Measurements from ENCODE around the gene WIPF2. TPM values are rescaled to one million over a fixed set of nuclear protein-coding genes. Genes with fewer than 3 reads are reported as not detected.
"Not testable (repeated sequence)": the region's sequence is repeated elsewhere in the genome, so short reads cannot be mapped to it uniquely, and the experiment has no call there.

WIPF2 gene
- total RNA-seq, 4 donors from 2014 or later, result 9.8 to 13.8 (median 11.2) TPM

- TF ChIP-seq CTCF (IDR thresholded peaks at IDR 0.05), result no peak
- peaks cover 0 to 4% (median 0%) of the 10 kb centered on the region in 3 donors for H3K9me3 ChIP-seq
- H3K27me3 ChIP-seq, result peaks cover 0 to 5% (median 0%) of the 10 kb centered on the region in 4 donors
- intact Hi-C loops (cut with DNase I), result loop anchor here (10.0 kb wide), 1 partner anchor 156 kb away; no protein-coding TSS in a partner anchor
- peaks cover 0 to 13% (median 0%) of the 10 kb centered on the region in 3 donors for H3K36me3 ChIP-seq
- H3K4me3 ChIP-seq, result no peak overlapping the region
- 89% methylated on average over 5 of the region's 5 CpGs for WGBS, 2 donors
- H3K4me1 ChIP-seq, result peaks cover 0 to 27% (median 5%) of the 10 kb centered on the region in 3 donors
- DNase-seq, result no peak
- no peak overlapping the region for H3K27ac ChIP-seq
Measured at GRCh38 chr17:40198576-40198975, 20.5 kb upstream of the WIPF2 start.

GRCh38 chr17:40203131-40203530 lies 16.0 kb upstream of the WIPF2 start:
- no peak overlapping the region for H3K4me3 ChIP-seq
- H3K4me1 ChIP-seq, result peaks cover 0 to 10% (median 0%) of the 10 kb centered on the region in 3 donors
- TF ChIP-seq CTCF (IDR thresholded peaks at IDR 0.05), result no peak
- TF ChIP-seq POLR2A (IDR thresholded peaks at IDR 0.05), result no peak
- DNase-seq, result no peak
- peak overlapping the region in 1 of 4 donors; percentile 0 for H3K27ac ChIP-seq
- peaks cover 0 to 1% (median 0%) of the 10 kb centered on the region in 4 donors for H3K27me3 ChIP-seq
- 66 to 81% methylated on average over 4 of the region's 4 CpGs for WGBS, 2 donors
- H3K9me3 ChIP-seq, result no peaks in the 10 kb centered on the region
- H3K36me3 ChIP-seq, result no peaks in the 10 kb centered on the region
- intact Hi-C loops (cut with DNase I), result loop anchor here (5.0 kb wide), 1 partner anchor 84 kb away; the partner anchor contains the start of gene CDC6

GRCh38 chr17:40206193-40206592 lies 12.9 kb upstream of the WIPF2 start:
- H3K27me3 ChIP-seq; intact Hi-C loops (cut with DNase I); DNase-seq; H3K4me3 ChIP-seq; H3K36me3 ChIP-seq; H3K4me1 ChIP-seq; H3K27ac ChIP-seq; H3K9me3 ChIP-seq: not testable (repeated sequence)
- 86 to 87% methylated on average over 8 of the region's 8 CpGs for WGBS, 2 donors

GRCh38 chr17:40209404-40210093 lies 9.6 kb upstream of the WIPF2 start:
- Histone ChIP-seq H3K4me3 (no peak overlapping the region), H3K36me3 (no peaks in the 10 kb centered on the region), H3K27me3 (no peaks in the 10 kb centered on the region), H3K4me1 (no peaks in the 10 kb centered on the region), H3K9me3 (no peaks in the 10 kb centered on the region), H3K27ac (no peak overlapping the region)
- no peak for DNase-seq
- TF ChIP-seq CTCF (IDR thresholded peaks at IDR 0.05) (no peak), POLR2A (IDR thresholded peaks at IDR 0.05) (no peak)
- intact Hi-C loops (cut with DNase I), result no loop called here
- WGBS, 2 donors, result 67 to 96% methylated on average over 2 of the region's 2 CpGs

- WGBS, 2 donors, result 67 to 71% methylated on average over 5 to 6 of the region's 6 CpGs
Measured at GRCh38 chr17:40213914-40214313, 5.2 kb upstream of the WIPF2 start.

GRCh38 chr17:40218006-40218739 lies 931 bp upstream of the WIPF2 start:
- no peak for TF ChIP-seq POLR2A (IDR thresholded peaks at IDR 0.05)
- TF ChIP-seq CTCF (IDR thresholded peaks at IDR 0.05), result no peak
- 70 to 76% methylated on average over 7 of the region's 7 CpGs for WGBS, 2 donors
- peak overlapping the region in 3 of 4 donors; percentile 96 to 97 (median 96) for H3K27ac ChIP-seq
- no peak for DNase-seq
- H3K36me3 ChIP-seq, result no peaks in the 10 kb centered on the region
- peak overlapping the region in 2 of 4 donors; percentile 83 to 88 for H3K4me3 ChIP-seq
- H3K9me3 ChIP-seq, result no peaks in the 10 kb centered on the region
- H3K4me1 ChIP-seq, result peaks cover 9 to 32% (median 9%) of the 10 kb centered on the region in 3 donors
- intact Hi-C loops (cut with DNase I), result no loop called here
- no peaks in the 10 kb centered on the region for H3K27me3 ChIP-seq

More at GRCh38 chr17:40213914-40214313, 5.2 kb upstream of the WIPF2 start:
- H3K36me3 ChIP-seq; H3K9me3 ChIP-seq; intact Hi-C loops (cut with DNase I); H3K4me1 ChIP-seq; H3K4me3 ChIP-seq; H3K27ac ChIP-seq; H3K27me3 ChIP-seq; DNase-seq: not testable (repeated sequence)

Measured in esophagus squamous epithelium (tissue), 5 donors.